HEK293 (cell line): Measurements from ENCODE around the gene ARHGAP8.

Experiments used
- KLF1 ChIP-seq: fragments of 450-650 bp; formaldehyde crosslinking; IDR thresholded peaks from 2 replicates; pipeline ENCODE4 v1.5.1; 2016; ENCODE audit warnings: missing biosample characterization, missing genetic modification characterization
- PRDM1 ChIP-seq: fragments of 450-650 bp; formaldehyde crosslinking; IDR thresholded peaks from 2 replicates; pipeline ENCODE4; 2016; ENCODE audit warnings: missing biosample characterization, missing genetic modification characterization
- TCF7L2 ChIP-seq: IDR thresholded peaks from 2 replicates; pipeline ENCODE4 v1.6.1; 2011; ENCODE audit warnings: low read depth, mild to moderate bottlenecking, inconsistent platforms, low read length, moderate library complexity, borderline replicate concordance
- ZNF274 ChIP-seq, 2 experiments: fragments of 200-500 bp in 1 of 2; fragments of 450-650 bp in 1 of 2; sonication (Bioruptor generic) in 1 of 2; formaldehyde crosslinking in 1 of 2; IDR thresholded peaks; 2 replicates each; pipeline versions ENCODE4 v1.5.1 to v1.6.1; 2014 to 2016; ENCODE audit warnings: borderline replicate concordance in 1 of 2, inconsistent platforms in 1 of 2, low read length in 1 of 2, missing biosample characterization in 1 of 2, missing genetic modification characterization in 1 of 2
- ZNF501 ChIP-seq: fragments of 450-650 bp; formaldehyde crosslinking; IDR thresholded peaks from 2 replicates; pipeline ENCODE4 v1.5.1; 2016; ENCODE audit warnings: missing biosample characterization, missing genetic modification characterization
- ZNF549 ChIP-seq: fragments of 450-650 bp; IDR thresholded peaks from 2 replicates; pipeline ENCODE4 v1.5.1; 2018; ENCODE audit warnings: missing biosample characterization, missing genetic modification characterization, mild to moderate bottlenecking, inconsistent platforms, moderate library complexity
- ZNF596 ChIP-seq: fragments of 450-650 bp; IDR thresholded peaks from 2 replicates; pipeline ENCODE4 v1.5.0; 2018; ENCODE audit warnings: missing biosample characterization, mild to moderate bottlenecking, missing genetic modification characterization, moderate library complexity
- TF ChIP-seq, protein P1 (sequence below): fragments of 450-650 bp; formaldehyde crosslinking; IDR thresholded peaks from 2 replicates; pipeline ENCODE4 v1.5.1; 2016; ENCODE audit warnings: missing biosample characterization, missing genetic modification characterization
- TF ChIP-seq, protein P2 (sequence below): fragments of 450-650 bp; formaldehyde crosslinking; IDR thresholded peaks from 2 replicates; pipeline ENCODE4 v1.5.1; 2016; ENCODE audit warnings: missing biosample characterization, missing genetic modification characterization
- TF ChIP-seq, protein P3 (sequence below): fragments of 450-650 bp; IDR thresholded peaks from 2 replicates; pipeline ENCODE4 v1.5.1; 2018; ENCODE audit warnings: missing biosample characterization, missing genetic modification characterization

DNA sequence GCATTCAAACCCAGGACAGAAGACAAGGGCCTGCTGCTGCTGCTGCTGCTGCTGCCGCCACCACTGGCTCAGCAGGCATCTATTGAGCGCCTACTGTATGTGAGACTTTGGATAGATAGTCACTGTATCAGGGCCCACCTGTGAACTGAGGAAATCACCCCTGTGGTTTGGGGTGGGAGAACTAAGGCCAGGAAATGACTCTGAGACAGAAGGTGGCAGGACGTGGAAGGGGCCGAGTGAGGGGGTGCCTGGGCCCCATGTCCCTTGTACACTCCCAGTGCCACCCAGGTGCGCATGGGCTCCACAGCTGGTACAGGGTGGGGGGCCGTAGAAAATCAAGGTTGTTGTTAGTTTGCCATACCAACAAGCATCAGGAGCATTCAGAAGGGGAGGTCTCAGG, 50.6 kb downstream of the ARHGAP8 start:
- TF ChIP-seq, protein P1, sequence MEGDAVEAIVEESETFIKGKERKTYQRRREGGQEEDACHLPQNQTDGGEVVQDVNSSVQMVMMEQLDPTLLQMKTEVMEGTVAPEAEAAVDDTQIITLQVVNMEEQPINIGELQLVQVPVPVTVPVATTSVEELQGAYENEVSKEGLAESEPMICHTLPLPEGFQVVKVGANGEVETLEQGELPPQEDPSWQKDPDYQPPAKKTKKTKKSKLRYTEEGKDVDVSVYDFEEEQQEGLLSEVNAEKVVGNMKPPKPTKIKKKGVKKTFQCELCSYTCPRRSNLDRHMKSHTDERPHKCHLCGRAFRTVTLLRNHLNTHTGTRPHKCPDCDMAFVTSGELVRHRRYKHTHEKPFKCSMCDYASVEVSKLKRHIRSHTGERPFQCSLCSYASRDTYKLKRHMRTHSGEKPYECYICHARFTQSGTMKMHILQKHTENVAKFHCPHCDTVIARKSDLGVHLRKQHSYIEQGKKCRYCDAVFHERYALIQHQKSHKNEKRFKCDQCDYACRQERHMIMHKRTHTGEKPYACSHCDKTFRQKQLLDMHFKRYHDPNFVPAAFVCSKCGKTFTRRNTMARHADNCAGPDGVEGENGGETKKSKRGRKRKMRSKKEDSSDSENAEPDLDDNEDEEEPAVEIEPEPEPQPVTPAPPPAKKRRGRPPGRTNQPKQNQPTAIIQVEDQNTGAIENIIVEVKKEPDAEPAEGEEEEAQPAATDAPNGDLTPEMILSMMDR (tag by site-specific recombination) = no peak
- no peak for TF ChIP-seq ZNF501 (tag by site-specific recombination)
- TF ChIP-seq ZNF274 (IDR thresholded peaks at IDR 0.05; ENCODE audit: low read length) = no peak
- TF ChIP-seq ZNF274 (tag by site-specific recombination; IDR thresholded peaks at IDR 0.05; ENCODE audit: borderline replicate concordance) = no peak
- TF ChIP-seq ZNF596 (tag by site-specific recombination) = no peak
- no peak for TF ChIP-seq ZNF549 (tag by site-specific recombination)
- TF ChIP-seq, protein P2, sequence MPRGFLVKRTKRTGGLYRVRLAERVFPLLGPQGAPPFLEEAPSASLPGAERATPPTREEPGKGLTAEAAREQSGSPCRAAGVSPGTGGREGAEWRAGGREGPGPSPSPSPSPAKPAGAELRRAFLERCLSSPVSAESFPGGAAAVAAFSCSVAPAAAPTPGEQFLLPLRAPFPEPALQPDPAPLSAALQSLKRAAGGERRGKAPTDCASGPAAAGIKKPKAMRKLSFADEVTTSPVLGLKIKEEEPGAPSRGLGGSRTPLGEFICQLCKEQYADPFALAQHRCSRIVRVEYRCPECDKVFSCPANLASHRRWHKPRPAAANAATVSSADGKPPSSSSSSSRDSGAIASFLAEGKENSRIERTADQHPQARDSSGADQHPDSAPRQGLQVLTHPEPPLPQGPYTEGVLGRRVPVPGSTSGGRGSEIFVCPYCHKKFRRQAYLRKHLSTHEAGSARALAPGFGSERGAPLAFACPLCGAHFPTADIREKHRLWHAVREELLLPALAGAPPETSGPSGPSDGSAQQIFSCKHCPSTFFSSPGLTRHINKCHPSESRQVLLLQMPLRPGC (tag by site-specific recombination) = no peak
- TF ChIP-seq, protein P3, sequence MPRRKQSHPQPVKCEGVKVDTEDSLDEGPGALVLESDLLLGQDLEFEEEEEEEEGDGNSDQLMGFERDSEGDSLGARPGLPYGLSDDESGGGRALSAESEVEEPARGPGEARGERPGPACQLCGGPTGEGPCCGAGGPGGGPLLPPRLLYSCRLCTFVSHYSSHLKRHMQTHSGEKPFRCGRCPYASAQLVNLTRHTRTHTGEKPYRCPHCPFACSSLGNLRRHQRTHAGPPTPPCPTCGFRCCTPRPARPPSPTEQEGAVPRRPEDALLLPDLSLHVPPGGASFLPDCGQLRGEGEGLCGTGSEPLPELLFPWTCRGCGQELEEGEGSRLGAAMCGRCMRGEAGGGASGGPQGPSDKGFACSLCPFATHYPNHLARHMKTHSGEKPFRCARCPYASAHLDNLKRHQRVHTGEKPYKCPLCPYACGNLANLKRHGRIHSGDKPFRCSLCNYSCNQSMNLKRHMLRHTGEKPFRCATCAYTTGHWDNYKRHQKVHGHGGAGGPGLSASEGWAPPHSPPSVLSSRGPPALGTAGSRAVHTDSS (tag by site-specific recombination) = no peak
- TF ChIP-seq PRDM1 (tag by site-specific recombination) = no peak
- no peak for TF ChIP-seq TCF7L2
- no peak for TF ChIP-seq KLF1 (tag by site-specific recombination)
